OCI-LY3 (cell line): ENCODE data around the gene GABRG3.

Experiments used
- H2AFZ ChIP-seq: fragments of 200-600, 300-600 bp; shearing (Covaris generic); 2 replicates; pipeline ENCODE4 v1.6.0; 2014; ENCODE audit warnings: antibody characterized with exemption, low read depth, low read length
- H3K27ac ChIP-seq: fragments of 200-600, 300-600 bp; sonication (generic); 2 replicates; pipeline ENCODE4 v1.5.1; 2014; ENCODE audit warnings: mild to moderate bottlenecking, low read length, moderate library complexity, mixed read lengths
- H3K27me3 ChIP-seq: fragments of 200-600, 300-600 bp; sonication (generic); 2 replicates; pipeline ENCODE4 v1.6.1; 2014; ENCODE audit warnings: low read depth, low read length, mixed read lengths
- H3K36me3 ChIP-seq: fragments of 200-600, 300-600 bp; sonication (generic); replicated peaks from 2 replicates; pipeline ENCODE3; 2014; ENCODE audit warnings: low read depth, low read length, mixed read lengths
- H3K4me1 ChIP-seq: fragments of 300-600, 200-600 bp; sonication (generic); 2 replicates; pipeline ENCODE4 v1.6.1; 2014; ENCODE audit warnings: low read length, mixed read lengths
- H3K4me2 ChIP-seq: fragments of 200-600, 300-600 bp; sonication (generic); 2 replicates; pipeline ENCODE4 v1.6.1; 2014; ENCODE audit warnings: low read length, mixed read lengths
- H3K4me3 ChIP-seq: fragments of 300-600, 200-600 bp; sonication (generic); 2 replicates; pipeline ENCODE4 v1.5.1; 2014; ENCODE audit warnings: antibody characterized with exemption, mild to moderate bottlenecking, low read length, moderate library complexity
- H3K79me2 ChIP-seq: fragments of 300-600, 200-600 bp; shearing (Covaris generic); 2 replicates; pipeline ENCODE4 v1.6.1; 2014; ENCODE audit warnings: mild to moderate bottlenecking, low read length, mixed read lengths
- H3K9ac ChIP-seq: fragments of 300-600, 200-600 bp; shearing (Covaris generic); 2 replicates; pipeline ENCODE4 v1.6.0; 2014; ENCODE audit warnings: mild to moderate bottlenecking, low read length, moderate library complexity
- H3K9me3 ChIP-seq: fragments of 200-600, 300-600 bp; shearing (Covaris generic); 2 replicates; pipeline ENCODE4 v1.6.1; 2014; ENCODE audit warnings: low read length, mixed read lengths; ENCODE audit not compliant: insufficient read depth
- H4K20me1 ChIP-seq: fragments of 200-600, 300-600 bp; sonication (generic); 2 replicates; pipeline ENCODE4 v1.6.1; 2016; ENCODE audit warnings: low read length, mixed read lengths; ENCODE audit not compliant: insufficient read depth
- CTCF ChIP-seq: fragments of 200-600, 300-600 bp; sonication (generic); IDR thresholded peaks from 2 replicates; pipeline ENCODE4 v1.5.1; 2014; ENCODE audit warnings: antibody characterized with exemption, low read length, low read depth
- EZH2phosphoT487 ChIP-seq: fragments of 200-600 bp; shearing (Covaris generic); IDR thresholded peaks from 2 replicates; pipeline ENCODE4 v1.6.1; 2018; ENCODE audit warnings: antibody characterized with exemption, mixed run types, low read depth

The GABRG3 gene

GRCh38 chr15:27017168-27017809 is 46.3 kb downstream of the GABRG3 start:
- Histone ChIP-seq H2AFZ (no peak overlapping the region), H3K4me2 (no peak overlapping the region), H3K36me3 (no peaks in the 10 kb centered on the region), H4K20me1 (no peaks in the 10 kb centered on the region), H3K4me3 (no peak overlapping the region), H3K9ac (no peak overlapping the region), H3K4me1 (no peaks in the 10 kb centered on the region), H3K79me2 (no peaks in the 10 kb centered on the region), H3K9me3 (no peaks in the 10 kb centered on the region), H3K27ac (no peak overlapping the region), H3K27me3 (no peaks in the 10 kb centered on the region)
- TF ChIP-seq EZH2phosphoT487 (no peak), CTCF (peak; percentile 89)

- H3K27ac ChIP-seq: no peak overlapping the region
- no peaks in the 10 kb centered on the region for H3K79me2 ChIP-seq
- no peaks in the 10 kb centered on the region for H3K36me3 ChIP-seq
- no peak overlapping the region for H3K4me3 ChIP-seq
- no peak overlapping the region for H3K4me2 ChIP-seq
- H3K4me1 ChIP-seq: no peaks in the 10 kb centered on the region
- H3K9ac ChIP-seq: no peak overlapping the region
- TF ChIP-seq CTCF (no peak), EZH2phosphoT487 (no peak)
- H4K20me1 ChIP-seq: no peaks in the 10 kb centered on the region
- no peak overlapping the region for H2AFZ ChIP-seq
- H3K9me3 ChIP-seq: no peaks in the 10 kb centered on the region
- no peaks in the 10 kb centered on the region for H3K27me3 ChIP-seq
These were observed 48.7 kb downstream of the GABRG3 start for GRCh38 chr15:27019687-27020086.

GRCh38 chr15:27025481-27025966 is 54.5 kb downstream of the GABRG3 start:
- no peaks in the 10 kb centered on the region for H4K20me1 ChIP-seq
- H3K27me3 ChIP-seq: no peaks in the 10 kb centered on the region
- no peaks in the 10 kb centered on the region for H3K9me3 ChIP-seq
- H3K27ac ChIP-seq: no peak overlapping the region
- H2AFZ ChIP-seq: no peak overlapping the region
- H3K9ac ChIP-seq: no peak overlapping the region
- H3K36me3 ChIP-seq: no peaks in the 10 kb centered on the region
- H3K4me1 ChIP-seq: no peaks in the 10 kb centered on the region
- no peak for TF ChIP-seq EZH2phosphoT487
- no peak for TF ChIP-seq CTCF
- H3K4me2 ChIP-seq: no peak overlapping the region
- H3K79me2 ChIP-seq: no peaks in the 10 kb centered on the region
- H3K4me3 ChIP-seq: no peak overlapping the region

- no peaks in the 10 kb centered on the region for H3K27me3 ChIP-seq
- H3K36me3 ChIP-seq: no peaks in the 10 kb centered on the region
- H3K9ac ChIP-seq: no peak overlapping the region
- TF ChIP-seq EZH2phosphoT487: no peak
- no peak for TF ChIP-seq CTCF
- no peaks in the 10 kb centered on the region for H3K79me2 ChIP-seq
- H3K4me3 ChIP-seq: no peak overlapping the region
- H2AFZ ChIP-seq: no peak overlapping the region
- H4K20me1 ChIP-seq: no peaks in the 10 kb centered on the region
- H3K9me3 ChIP-seq: no peaks in the 10 kb centered on the region
- H3K4me1 ChIP-seq: no peaks in the 10 kb centered on the region
- H3K27ac ChIP-seq: no peak overlapping the region
- no peak overlapping the region for H3K4me2 ChIP-seq
These were observed 56.2 kb downstream of the GABRG3 start for GRCh38 chr15:27027229-27027628.
